HepG2 (cell line): ENCODE data around the gene NPR3.

Source experiments
- ATF2 ChIP-seq: sonication (generic); formaldehyde crosslinking; IDR thresholded peaks from 2 replicates; pipeline ENCODE4 v1.4.0; 2020; ENCODE audit warnings: missing genetic modification reagents
- KDM5A ChIP-seq: fragments of 200-600 bp; sonication (generic); IDR thresholded peaks from 2 replicates; pipeline ENCODE4 v1.7.0; 2018; ENCODE audit warnings: antibody characterized with exemption, mild to moderate bottlenecking, low read length, borderline replicate concordance
- MAX ChIP-seq: IDR thresholded peaks from 2 replicates; pipeline ENCODE4 v1.6.1; 2012; ENCODE audit warnings: inconsistent platforms
- NKX3-1 ChIP-seq: sonication (generic); formaldehyde crosslinking; IDR thresholded peaks from 2 replicates; pipeline ENCODE4 v1.5.0; 2020; ENCODE audit warnings: missing genetic modification reagents
- PRDM15 ChIP-seq: sonication (generic); formaldehyde crosslinking; IDR thresholded peaks from 2 replicates; pipeline ENCODE4 v1.4.0; 2020; ENCODE audit warnings: missing genetic modification reagents
- U2AF1 ChIP-seq: fragments of 200-400 bp; formaldehyde crosslinking; optimal IDR thresholded peaks from 2 replicates; pipeline ENCODE3; 2017; ENCODE audit warnings: mild to moderate bottlenecking, low read depth, low read length

- TF ChIP-seq ATF2 (CRISPR knock-in tag) (no peak), PRDM15 (CRISPR knock-in tag) (no peak), MAX (no peak), U2AF1 (no peak), KDM5A (no peak), NKX3-1 (no peak)
Measured at GRCh38 chr5:32760091-32760509, 49.0 kb downstream of the NPR3 start.
